Esophagus squamous epithelium (tissue), 5 donors: ENCODE data around the gene KHSRP. TPM values are rescaled to one million over a fixed set of nuclear protein-coding genes. Genes with fewer than 3 reads are reported as not detected.

Source experiments
- DNase-seq: peaks from one replicate; lab custom pipeline; 2025; lab: John Stamatoyannopoulos, UW
- H3K27ac ChIP-seq, 4 donors: fragments of 200-600 bp; sonication (generic); one replicate each; pipeline ENCODE4 v1.5.1; 2016 to 2019; ENCODE audit warnings: mild to moderate bottlenecking in 1 of 4
- H3K27me3 ChIP-seq, 4 donors: fragments of 200-600 bp; sonication (generic); 1 replicate in 3 of 4; 2 replicates in 1 of 4; pipeline versions ENCODE4 v1.5.1 to v1.6.0; 2017 to 2021; ENCODE audit warnings: antibody characterized with exemption in 1 of 4
- H3K36me3 ChIP-seq, 3 donors: fragments of 200-600 bp; sonication (generic); one replicate each; pipeline ENCODE4 v1.5.1; 2016 to 2019
- H3K4me1 ChIP-seq, 3 donors: fragments of 200-600 bp; sonication (generic); one replicate each; pipeline ENCODE4 v1.5.1; 2017 to 2019
- H3K4me3 ChIP-seq, 4 donors: fragments of 200-600 bp; sonication (generic); 1 replicate in 3 of 4; 2 replicates in 1 of 4; pipeline ENCODE4 v1.5.1; 2016 to 2019; ENCODE audit warnings: mild to moderate bottlenecking in 2 of 4, moderate library complexity in 1 of 4
- H3K9me3 ChIP-seq, 3 donors: fragments of 200-600 bp; sonication (generic); one replicate each; pipeline ENCODE4 v1.5.1; 2016 to 2019
- POLR2A ChIP-seq, 4 donors: fragments of 450-650 bp; IDR thresholded peaks; one replicate each; pipeline ENCODE4 v1.6.1; 2017; ENCODE audit warnings: antibody characterized with exemption in 4 of 4, mild to moderate bottlenecking in 4 of 4, moderate library complexity in 3 of 4
- WGBS, 2 donors: methylation state at CpG; one replicate each; pipeline ENCODE4 v1.1.5; 2018; 5-methylcytosine and 5-hydroxymethylcytosine counted together
- intact Hi-C: fragments of 100-400 bp; cut with DNase I; formaldehyde crosslinking; loops from one replicate; pipeline ENCODE4 v1.15.0; 2022
- total RNA-seq, 4 donors: library from RNA; depleted of rRNA; stranded (reverse); fragments of >200 nt; gene quantifications; one replicate each; pipeline ENCODE4 v1.1.0, GENCODE V29; 2016
- TF ChIP-seq, protein P1 (sequence below), 6 experiments: fragments of 450-650 bp in 4 of 6; fragments of 200-600 bp in 2 of 6; sonication (generic) in 2 of 6; IDR thresholded peaks; one replicate each; pipeline ENCODE4 v1.5.1; 2016 to 2019; ENCODE audit warnings: antibody characterized with exemption in 6 of 6, mild to moderate bottlenecking in 4 of 6, moderate library complexity in 4 of 6
- donor health status: DM: yes; HTN: yes; CAD: no.

Gene KHSRP
- total RNA-seq, 4 donors from 2014 or later, result 111 to 158 (median 125) TPM

DNA sequence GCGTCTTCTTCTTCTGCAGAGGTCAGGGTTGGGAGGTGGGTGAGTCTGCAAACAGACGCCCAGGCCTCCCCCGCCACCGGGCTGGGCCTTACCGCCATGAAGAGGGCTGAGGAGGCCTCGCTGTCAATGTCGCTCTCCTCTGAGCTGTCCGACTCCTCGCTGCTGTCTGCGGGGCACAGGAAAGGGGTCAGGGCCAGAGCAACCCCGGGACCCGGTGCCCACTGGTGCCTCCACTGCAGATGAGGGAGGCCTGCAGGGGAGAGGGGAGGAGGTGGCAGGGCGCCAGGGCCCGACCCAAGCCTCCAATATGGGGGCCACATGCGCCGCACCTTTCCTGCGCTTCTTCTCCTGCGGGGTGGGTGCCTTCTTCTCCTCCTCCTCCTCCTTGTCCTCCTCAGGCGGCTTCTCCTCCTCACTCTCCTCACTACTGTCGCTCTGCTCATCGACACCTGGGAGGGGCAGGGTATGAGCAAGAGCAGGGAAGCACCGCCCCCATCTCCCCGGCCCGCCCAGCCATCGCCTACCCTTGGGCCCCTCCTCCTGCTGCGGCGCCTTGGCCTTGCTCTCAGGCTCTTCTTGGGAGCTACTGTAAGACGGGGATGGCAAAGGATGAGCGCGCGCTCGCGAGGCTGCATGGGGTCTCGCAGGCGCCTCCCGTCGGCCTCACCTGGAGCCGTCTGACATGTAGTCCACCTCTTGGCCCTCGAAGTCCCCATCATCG lies 43.4 kb downstream of the KHSRP start:
- no peak overlapping the region for H3K4me3 ChIP-seq
- no peak for DNase-seq
- no peak overlapping the region for H3K27ac ChIP-seq
- TF ChIP-seq POLR2A (IDR thresholded peaks at IDR 0.05), result no peak
- TF ChIP-seq, protein P1, sequence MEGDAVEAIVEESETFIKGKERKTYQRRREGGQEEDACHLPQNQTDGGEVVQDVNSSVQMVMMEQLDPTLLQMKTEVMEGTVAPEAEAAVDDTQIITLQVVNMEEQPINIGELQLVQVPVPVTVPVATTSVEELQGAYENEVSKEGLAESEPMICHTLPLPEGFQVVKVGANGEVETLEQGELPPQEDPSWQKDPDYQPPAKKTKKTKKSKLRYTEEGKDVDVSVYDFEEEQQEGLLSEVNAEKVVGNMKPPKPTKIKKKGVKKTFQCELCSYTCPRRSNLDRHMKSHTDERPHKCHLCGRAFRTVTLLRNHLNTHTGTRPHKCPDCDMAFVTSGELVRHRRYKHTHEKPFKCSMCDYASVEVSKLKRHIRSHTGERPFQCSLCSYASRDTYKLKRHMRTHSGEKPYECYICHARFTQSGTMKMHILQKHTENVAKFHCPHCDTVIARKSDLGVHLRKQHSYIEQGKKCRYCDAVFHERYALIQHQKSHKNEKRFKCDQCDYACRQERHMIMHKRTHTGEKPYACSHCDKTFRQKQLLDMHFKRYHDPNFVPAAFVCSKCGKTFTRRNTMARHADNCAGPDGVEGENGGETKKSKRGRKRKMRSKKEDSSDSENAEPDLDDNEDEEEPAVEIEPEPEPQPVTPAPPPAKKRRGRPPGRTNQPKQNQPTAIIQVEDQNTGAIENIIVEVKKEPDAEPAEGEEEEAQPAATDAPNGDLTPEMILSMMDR (IDR thresholded peaks at IDR 0.05), result no peak
- no peaks in the 10 kb centered on the region for H3K9me3 ChIP-seq
- intact Hi-C loops, result no loop called here
- H3K27me3 ChIP-seq, result no peaks in the 10 kb centered on the region
- 90 to 96% methylated on average over 24 to 28 of the region's 40 CpGs for WGBS, 2 donors
- H3K36me3 ChIP-seq, result peaks cover 45 to 82% (median 49%) of the 10 kb centered on the region in 3 donors
- peaks cover 0 to 18% (median 0%) of the 10 kb centered on the region in 3 donors for H3K4me1 ChIP-seq

DNA sequence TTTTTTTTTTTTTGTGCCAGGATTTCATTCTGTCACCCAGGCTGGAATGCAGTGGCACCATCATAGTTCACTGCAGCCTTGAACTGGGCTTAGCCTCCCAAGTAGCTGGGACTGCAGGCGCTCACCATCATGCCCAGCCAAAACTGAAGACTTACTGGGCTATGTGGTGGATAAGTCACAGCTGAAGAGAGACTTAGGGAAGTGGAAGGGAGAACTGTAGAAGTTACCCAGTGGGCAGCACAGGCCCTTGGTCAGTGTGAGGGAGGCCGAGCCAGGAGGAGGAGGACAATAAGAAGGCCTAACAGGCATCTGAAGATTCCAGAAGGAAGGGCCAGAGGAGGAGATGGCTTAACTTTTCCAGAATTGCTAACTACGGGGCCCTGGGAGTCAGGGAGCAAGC lies 44.9 kb downstream of the KHSRP start:
- H3K27me3 ChIP-seq, result no peaks in the 10 kb centered on the region
- H3K4me3 ChIP-seq, result no peak overlapping the region
- no peak for TF ChIP-seq POLR2A (IDR thresholded peaks at IDR 0.05)
- TF ChIP-seq, protein P1 (IDR thresholded peaks at IDR 0.05), result no peak
- no peak overlapping the region for H3K27ac ChIP-seq
- H3K9me3 ChIP-seq, result no peaks in the 10 kb centered on the region
- peaks cover 37 to 80% (median 40%) of the 10 kb centered on the region in 3 donors for H3K36me3 ChIP-seq
- peaks cover 0 to 21% (median 0%) of the 10 kb centered on the region in 3 donors for H3K4me1 ChIP-seq
- intact Hi-C loops, result no loop called here
- no peak for DNase-seq
- 94 to 100% methylated on average over 2 to 3 of the region's 3 CpGs for WGBS, 2 donors

DNA sequence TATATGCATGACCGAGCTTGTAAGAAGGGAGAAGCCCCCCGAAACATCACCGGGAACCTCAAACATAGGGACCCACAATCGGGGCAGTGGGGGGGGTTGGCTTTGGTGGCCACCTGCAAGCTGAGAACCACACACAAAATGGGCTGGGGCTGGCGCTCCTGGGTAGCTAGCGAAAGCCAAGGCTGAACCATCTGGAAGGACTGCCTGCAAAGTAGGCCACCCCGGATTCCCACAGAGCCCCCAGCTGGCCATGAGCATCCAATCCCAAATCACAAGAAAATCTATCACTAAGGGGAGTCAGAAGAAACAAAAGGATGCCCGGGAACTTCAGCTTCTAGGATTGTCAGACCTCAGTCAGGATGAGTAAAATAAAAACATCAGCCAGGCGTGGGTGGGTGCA lies 46.1 kb downstream of the KHSRP start:
- no peaks in the 10 kb centered on the region for H3K9me3 ChIP-seq
- peaks cover 7 to 32% (median 7%) of the 10 kb centered on the region in 3 donors for H3K4me1 ChIP-seq
- TF ChIP-seq, protein P1 (IDR thresholded peaks at IDR 0.05), result no peak
- TF ChIP-seq POLR2A (IDR thresholded peaks at IDR 0.05), result no peak
- no peaks in the 10 kb centered on the region for H3K27me3 ChIP-seq
- H3K36me3 ChIP-seq, result peaks cover 32 to 74% (median 32%) of the 10 kb centered on the region in 3 donors
- 69 to 77% methylated on average over 3 to 6 of the region's 9 CpGs for WGBS, 2 donors
- H3K27ac ChIP-seq, result peak overlapping the region in 1 of 4 donors; percentile 50
- H3K4me3 ChIP-seq, result no peak overlapping the region
- intact Hi-C loops, result no loop called here
- DNase-seq, result no peak

DNA sequence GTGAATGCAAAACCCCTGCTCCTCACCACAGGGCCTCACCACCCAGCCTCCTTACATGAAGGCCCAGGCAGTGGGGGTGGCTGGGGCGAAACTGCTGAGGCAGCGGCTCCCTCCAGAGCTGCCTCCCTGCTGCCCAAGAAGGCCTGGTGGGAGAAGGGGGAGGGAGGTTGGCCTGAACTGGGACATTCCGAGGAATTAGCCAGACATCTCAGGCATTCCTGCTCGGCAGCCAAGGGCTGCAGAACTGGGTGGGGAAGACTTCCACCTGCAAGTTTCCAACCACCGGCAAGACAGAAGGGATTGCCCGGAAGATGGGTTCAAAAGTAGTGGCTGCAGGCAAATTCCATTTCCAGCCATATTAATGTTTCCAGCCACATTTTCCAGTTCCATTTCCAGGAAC lies 46.6 kb downstream of the KHSRP start:
- Histone ChIP-seq H3K4me3 (no peak overlapping the region), H3K27ac (peak overlapping the region in 1 of 4 donors; percentile 50), H3K4me1 (peaks cover 8 to 34% (median 8%) of the 10 kb centered on the region in 3 donors), H3K9me3 (no peaks in the 10 kb centered on the region), H3K36me3 (peaks cover 27 to 69% (median 28%) of the 10 kb centered on the region in 3 donors), H3K27me3 (no peaks in the 10 kb centered on the region)
- intact Hi-C loops, result no loop called here
- no peak for DNase-seq
- TF ChIP-seq, protein P1 (IDR thresholded peaks at IDR 0.05), result no peak
- TF ChIP-seq POLR2A (IDR thresholded peaks at IDR 0.05), result no peak
- 36 to 40% methylated on average over 3 to 6 of the region's 6 CpGs for WGBS, 2 donors

DNA sequence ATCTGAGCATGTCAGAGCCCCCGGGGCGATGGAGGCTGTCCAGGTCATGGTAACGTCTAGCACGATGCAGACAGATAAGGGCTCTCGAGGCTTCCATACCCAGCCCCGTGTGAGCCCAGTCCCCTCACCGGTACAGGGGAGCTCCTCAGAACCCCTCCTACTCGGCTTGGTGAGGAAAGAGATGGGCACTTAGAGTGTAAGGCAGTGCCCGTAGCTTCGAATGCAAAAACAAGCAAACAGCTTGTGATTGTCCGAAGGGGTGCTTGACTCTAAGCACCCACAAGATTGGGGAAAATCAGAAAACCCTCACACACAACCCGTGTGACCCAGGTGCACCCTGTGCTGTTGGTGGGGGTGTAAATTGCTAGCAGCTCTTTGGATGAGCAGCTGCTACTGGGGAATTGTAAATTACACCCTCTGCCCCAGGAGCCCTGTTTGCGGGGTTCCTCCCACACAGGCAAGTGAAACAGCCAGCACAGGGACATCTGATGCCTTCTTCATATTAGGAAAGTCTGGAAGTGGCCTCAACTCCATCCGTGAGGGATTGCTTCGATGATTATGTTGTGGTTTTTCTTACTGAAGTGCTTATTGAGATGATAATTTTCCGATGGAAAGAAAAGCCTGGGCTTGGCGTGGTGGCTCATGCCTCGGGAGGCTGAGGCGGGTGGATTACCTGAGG lies 48.0 kb downstream of the KHSRP start:
- DNase-seq, result no peak
- H3K36me3 ChIP-seq, result peaks cover 20 to 55% (median 23%) of the 10 kb centered on the region in 3 donors
- WGBS, 2 donors, result 49 to 73% methylated on average over 7 to 19 of the region's 19 CpGs
- no peak overlapping the region for H3K4me3 ChIP-seq
- peak overlapping the region in 2 of 4 donors; percentile 9 to 17 for H3K27ac ChIP-seq
- intact Hi-C loops, result no loop called here
- no peaks in the 10 kb centered on the region for H3K9me3 ChIP-seq
- no peaks in the 10 kb centered on the region for H3K27me3 ChIP-seq
- peaks cover 8 to 41% (median 12%) of the 10 kb centered on the region in 3 donors for H3K4me1 ChIP-seq
- TF ChIP-seq POLR2A (IDR thresholded peaks at IDR 0.05), result no peak
- TF ChIP-seq, protein P1 (IDR thresholded peaks at IDR 0.05), result no peak
